Astrocyte of the spinal cord (primary cell): ENCODE results near the gene MBNL3.
A peak's percentile ranks its signal among the peaks of the same experiment; 100 is the strongest.

Source experiments
- DNase-seq: peaks from one replicate; pipeline ENCODE4 v3.0.0; 2011; ENCODE audit warnings: low read depth, low spot score
- H3K4me3 ChIP-seq: 2 replicates; pipeline ENCODE4 v1.5.1; 2011; ENCODE audit warnings: low read depth, mild to moderate bottlenecking, low read length, moderate library complexity
- in situ Hi-C: cut with HindIII; loops from 2 replicates; pipeline ENCODE4 v1.10.0; 2017; ENCODE audit warnings: low sequenced_read_pairs
- TF ChIP-seq, protein P1 (sequence below): IDR thresholded peaks from 2 replicates; pipeline ENCODE4 v1.5.1; 2012; ENCODE audit warnings: low read depth, mild to moderate bottlenecking, low read length, inconsistent platforms

The MBNL3 gene

DNA sequence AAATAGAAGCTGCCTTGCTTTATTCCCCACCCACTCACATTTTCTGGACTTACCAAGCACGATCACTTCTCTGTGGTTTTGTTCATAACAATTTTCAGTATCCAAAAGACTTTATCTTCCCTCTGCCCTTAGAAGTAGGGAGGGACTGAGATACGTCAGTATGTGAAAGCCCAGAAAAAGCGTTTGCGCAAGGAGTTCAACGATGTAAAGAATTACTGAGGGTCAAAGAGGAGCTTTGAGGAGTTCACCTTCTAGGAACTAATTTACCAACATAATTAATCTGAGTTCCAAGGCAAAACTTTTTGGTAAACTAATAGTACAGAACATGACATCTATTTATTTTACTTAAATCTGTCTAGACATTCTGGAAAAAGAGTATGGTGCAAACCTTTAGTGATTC is 84.6 kb downstream of the MBNL3 start:
- TF ChIP-seq, protein P1, sequence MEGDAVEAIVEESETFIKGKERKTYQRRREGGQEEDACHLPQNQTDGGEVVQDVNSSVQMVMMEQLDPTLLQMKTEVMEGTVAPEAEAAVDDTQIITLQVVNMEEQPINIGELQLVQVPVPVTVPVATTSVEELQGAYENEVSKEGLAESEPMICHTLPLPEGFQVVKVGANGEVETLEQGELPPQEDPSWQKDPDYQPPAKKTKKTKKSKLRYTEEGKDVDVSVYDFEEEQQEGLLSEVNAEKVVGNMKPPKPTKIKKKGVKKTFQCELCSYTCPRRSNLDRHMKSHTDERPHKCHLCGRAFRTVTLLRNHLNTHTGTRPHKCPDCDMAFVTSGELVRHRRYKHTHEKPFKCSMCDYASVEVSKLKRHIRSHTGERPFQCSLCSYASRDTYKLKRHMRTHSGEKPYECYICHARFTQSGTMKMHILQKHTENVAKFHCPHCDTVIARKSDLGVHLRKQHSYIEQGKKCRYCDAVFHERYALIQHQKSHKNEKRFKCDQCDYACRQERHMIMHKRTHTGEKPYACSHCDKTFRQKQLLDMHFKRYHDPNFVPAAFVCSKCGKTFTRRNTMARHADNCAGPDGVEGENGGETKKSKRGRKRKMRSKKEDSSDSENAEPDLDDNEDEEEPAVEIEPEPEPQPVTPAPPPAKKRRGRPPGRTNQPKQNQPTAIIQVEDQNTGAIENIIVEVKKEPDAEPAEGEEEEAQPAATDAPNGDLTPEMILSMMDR: no peak
- H3K4me3 ChIP-seq: no peak overlapping the region
- DNase-seq: no peak
- in situ Hi-C loops: no loop called here

DNA sequence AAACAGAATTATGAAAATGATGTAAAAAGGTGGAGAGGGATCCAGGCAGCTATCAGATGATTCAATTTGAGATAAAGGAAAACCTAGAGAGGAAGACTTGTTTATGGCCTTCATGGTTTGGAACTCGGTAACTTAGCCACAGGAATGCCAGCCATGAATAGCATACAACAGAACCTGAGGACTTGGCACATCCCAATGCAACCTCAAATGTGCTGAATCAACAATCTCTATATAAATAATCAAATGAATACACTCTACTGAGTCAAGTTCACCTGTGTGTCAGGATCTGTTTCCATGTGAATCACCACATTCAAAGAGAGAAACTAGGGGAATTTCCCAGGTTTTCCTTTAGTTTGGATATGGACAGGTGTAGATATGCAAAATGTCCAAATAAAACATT is 86.9 kb downstream of the MBNL3 start:
- TF ChIP-seq, protein P1: no peak
- in situ Hi-C loops: no loop called here
- no peak overlapping the region for H3K4me3 ChIP-seq
- DNase-seq: peak; percentile 35

DNA sequence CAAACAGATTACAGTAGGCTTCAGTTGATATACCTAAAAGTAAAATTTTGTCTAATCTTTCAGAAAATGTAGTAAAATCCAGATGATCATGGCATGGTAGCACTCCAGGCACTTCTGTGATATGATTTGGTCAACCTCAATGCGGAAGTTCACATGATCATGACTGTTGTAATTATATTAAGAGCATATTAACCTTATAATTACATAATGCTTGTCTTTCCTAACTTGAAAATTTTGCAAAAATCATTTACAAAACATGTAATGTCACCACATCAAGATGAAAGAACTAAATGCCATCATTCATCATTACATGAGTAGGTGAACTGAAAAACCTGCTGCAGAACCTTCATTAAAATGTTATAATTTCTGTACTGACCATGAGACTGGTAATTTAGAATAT is 88.1 kb downstream of the MBNL3 start:
- in situ Hi-C loops: no loop called here
- no peak overlapping the region for H3K4me3 ChIP-seq
- TF ChIP-seq, protein P1: no peak
- no peak for DNase-seq

DNA sequence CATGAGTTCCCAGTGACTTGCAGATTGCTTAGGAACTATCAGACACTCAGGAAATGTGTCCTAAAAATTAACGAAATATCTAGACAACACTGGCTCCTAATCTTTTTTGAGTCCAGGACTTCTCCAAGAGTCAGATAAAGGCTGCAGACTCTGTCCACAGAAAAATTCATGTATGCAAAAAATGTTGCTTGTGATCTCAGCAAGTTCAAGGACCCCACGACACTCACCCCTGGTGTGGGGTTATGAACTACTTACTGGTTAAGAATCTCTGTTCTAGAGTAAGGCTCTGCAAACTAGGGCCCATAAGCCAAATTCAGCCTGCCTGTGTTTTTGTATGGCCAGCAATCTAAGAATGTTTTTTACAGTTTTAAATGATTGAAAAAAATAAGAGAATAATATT is 93.2 kb downstream of the MBNL3 start:
- no peak for DNase-seq
- no peak overlapping the region for H3K4me3 ChIP-seq
- in situ Hi-C loops: no loop called here

DNA sequence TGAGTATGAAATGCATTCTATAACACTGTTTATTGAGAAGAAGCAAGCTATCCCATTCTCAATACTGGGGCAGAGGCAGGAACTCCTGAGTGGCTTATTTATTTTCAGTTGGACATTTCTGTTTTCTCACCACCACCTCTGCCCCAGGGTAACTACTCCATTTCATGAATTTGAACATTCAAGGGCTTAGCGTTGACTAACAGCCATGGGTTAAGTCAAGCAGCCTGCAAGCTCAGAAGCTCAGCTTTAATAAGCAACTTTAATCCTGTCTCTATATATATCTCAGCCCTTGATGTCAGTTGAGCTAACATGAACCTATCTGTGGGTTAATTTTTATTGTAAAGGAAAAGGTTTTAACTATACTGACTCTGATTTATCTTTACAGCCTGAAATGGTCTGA is 93.8 kb downstream of the MBNL3 start:
- TF ChIP-seq, protein P1: no peak
- no peak for DNase-seq
- no peak overlapping the region for H3K4me3 ChIP-seq
- in situ Hi-C loops: no loop called here

More for the DNA sequence above, 93.2 kb downstream of the MBNL3 start:
- TF ChIP-seq, protein P1: no peak

DNA sequence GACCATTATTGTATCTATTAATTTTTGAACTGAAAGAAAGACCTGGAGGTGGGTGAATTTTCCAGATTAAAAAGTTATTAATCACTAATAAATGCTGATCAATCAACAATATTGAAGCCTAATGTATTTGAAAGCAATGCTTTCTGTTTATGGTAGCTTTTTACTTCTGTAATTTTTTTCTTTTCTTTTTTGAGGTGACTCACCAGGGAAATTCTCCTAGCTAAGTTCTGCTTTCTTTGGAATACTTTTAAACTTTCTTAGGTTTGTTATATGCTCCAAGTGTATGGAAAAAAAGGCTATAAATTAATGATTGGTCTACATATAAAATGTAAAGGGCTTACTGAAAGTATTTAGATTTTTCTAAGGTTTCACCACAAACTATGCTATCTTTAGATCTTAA is 94.2 kb downstream of the MBNL3 start:
- H3K4me3 ChIP-seq: no peak overlapping the region
- in situ Hi-C loops: no loop called here
- no peak for DNase-seq
- TF ChIP-seq, protein P1: no peak

DNA sequence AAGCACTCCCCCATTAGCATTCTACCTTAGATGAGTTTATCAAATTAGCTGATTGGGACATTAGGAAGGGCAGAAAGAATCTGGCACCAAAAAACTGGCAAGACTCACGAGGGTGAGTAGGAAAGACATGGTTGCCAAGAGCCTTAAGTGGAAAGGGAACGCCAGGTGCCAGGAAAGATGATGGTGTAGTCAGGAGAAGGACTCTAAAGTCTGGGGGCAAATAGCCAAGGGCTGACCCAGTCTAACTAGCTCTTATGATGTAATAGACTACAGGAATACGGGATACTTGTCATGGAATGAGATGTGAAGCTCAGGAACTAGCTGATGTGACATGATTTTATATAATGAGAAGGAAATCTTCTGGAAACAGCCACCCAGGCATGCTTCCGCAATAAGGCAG is 94.8 kb downstream of the MBNL3 start:
- no peak for DNase-seq
- in situ Hi-C loops: no loop called here
- TF ChIP-seq, protein P1: no peak
- H3K4me3 ChIP-seq: no peak overlapping the region
